Activated naive CD8-positive, alpha-beta T cell (primary cell): Measurements from ENCODE around the gene SLC25A13.

Experiments used
- H3K27ac Mint-ChIP-seq: one replicate; pipeline ENCODE4 v1.8.0; 2021; ENCODE audit warnings: mixed read lengths
- H3K27me3 Mint-ChIP-seq: one replicate; pipeline ENCODE4 v1.8.0; 2021; ENCODE audit warnings: mixed read lengths
- H3K36me3 Mint-ChIP-seq: one replicate; pipeline ENCODE4 v1.8.0; 2021; ENCODE audit warnings: mixed read lengths
- H3K4me1 Mint-ChIP-seq: one replicate; pipeline ENCODE4 v1.8.0; 2021; ENCODE audit warnings: low read depth, mixed read lengths
- H3K4me3 Mint-ChIP-seq: one replicate; pipeline ENCODE4 v1.8.0; 2021; ENCODE audit warnings: mild to moderate bottlenecking, mixed read lengths
- H3K9me3 Mint-ChIP-seq: one replicate; pipeline ENCODE4 v1.8.0; 2021; ENCODE audit warnings: low read depth, mixed read lengths

SLC25A13 gene

GRCh38 chr7:96199421-96199820 lies 122.5 kb downstream of the SLC25A13 start:
- Mint-ChIP-seq H3K4me3 (no peak overlapping the region), H3K4me1 (no peaks in the 10 kb centered on the region), H3K27me3 (no peaks in the 10 kb centered on the region), H3K36me3 (peaks cover 16% of the 10 kb centered on the region), H3K27ac (no peak overlapping the region), H3K9me3 (no peaks in the 10 kb centered on the region)

GRCh38 chr7:96198047-96198636 lies 123.8 kb downstream of the SLC25A13 start:
- Mint-ChIP-seq H3K36me3 (peaks cover 22% of the 10 kb centered on the region), H3K4me3 (no peak overlapping the region), H3K9me3 (no peaks in the 10 kb centered on the region), H3K27ac (no peak overlapping the region), H3K4me1 (no peaks in the 10 kb centered on the region), H3K27me3 (no peaks in the 10 kb centered on the region)

GRCh38 chr7:96196676-96197075 lies 125.2 kb downstream of the SLC25A13 start:
- Mint-ChIP-seq H3K9me3 (no peaks in the 10 kb centered on the region), H3K4me3 (no peak overlapping the region), H3K27ac (no peak overlapping the region), H3K36me3 (peaks cover 20% of the 10 kb centered on the region), H3K4me1 (no peaks in the 10 kb centered on the region), H3K27me3 (no peaks in the 10 kb centered on the region)

GRCh38 chr7:96189129-96189820 lies 132.6 kb downstream of the SLC25A13 start:
- Mint-ChIP-seq H3K4me1 (no peaks in the 10 kb centered on the region), H3K9me3 (no peaks in the 10 kb centered on the region), H3K27ac (no peak overlapping the region), H3K36me3 (peaks cover 26% of the 10 kb centered on the region), H3K27me3 (no peaks in the 10 kb centered on the region), H3K4me3 (no peak overlapping the region)

DNA sequence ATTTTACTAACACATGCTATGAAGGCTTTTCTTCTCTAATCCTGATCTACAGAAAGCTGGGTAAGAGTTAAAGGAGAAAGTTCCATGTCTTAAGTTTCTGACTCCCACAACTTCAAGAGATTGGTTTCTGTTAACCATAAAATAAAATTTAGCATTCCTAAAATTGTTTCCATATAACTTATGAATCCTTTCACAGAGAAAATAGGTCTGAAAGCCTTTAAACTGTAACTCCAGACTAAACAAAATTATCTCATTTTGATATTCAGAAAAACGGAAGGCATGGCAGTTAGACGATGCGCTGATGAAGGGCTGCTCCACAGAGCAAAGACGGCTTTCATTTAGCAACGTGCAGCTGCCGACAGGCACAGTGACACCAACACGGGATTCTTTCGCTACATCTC lies 133.3 kb downstream of the SLC25A13 start:
- Mint-ChIP-seq H3K4me1 (no peaks in the 10 kb centered on the region), H3K27ac (no peak overlapping the region), H3K36me3 (peaks cover 28% of the 10 kb centered on the region), H3K9me3 (no peaks in the 10 kb centered on the region), H3K27me3 (no peaks in the 10 kb centered on the region), H3K4me3 (no peak overlapping the region)

DNA sequence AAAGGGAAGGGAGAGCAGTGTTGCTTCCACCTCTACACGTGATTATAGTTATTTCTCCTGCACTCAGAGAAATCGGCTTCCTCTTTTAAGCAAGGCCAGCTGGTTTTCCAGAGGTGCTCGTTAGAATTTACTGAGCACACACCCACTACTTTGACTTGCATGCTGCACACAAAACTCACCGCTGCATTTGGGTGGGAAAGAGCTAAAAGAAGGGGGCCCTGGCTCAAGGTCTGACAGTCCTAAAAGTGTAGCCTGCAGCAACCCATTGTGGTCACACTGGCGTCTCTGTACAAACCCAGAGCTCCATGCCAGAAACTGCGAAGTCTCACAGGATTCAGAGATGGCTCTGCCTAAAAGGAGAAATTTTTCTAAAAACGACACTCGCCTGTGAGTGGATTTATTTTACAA lies 133.7 kb downstream of the SLC25A13 start:
- no peaks in the 10 kb centered on the region for H3K27me3 Mint-ChIP-seq
- no peak overlapping the region for H3K4me3 Mint-ChIP-seq
- no peak overlapping the region for H3K27ac Mint-ChIP-seq
- no peaks in the 10 kb centered on the region for H3K9me3 Mint-ChIP-seq
- peaks cover 27% of the 10 kb centered on the region for H3K36me3 Mint-ChIP-seq
- H3K4me1 Mint-ChIP-seq, result no peaks in the 10 kb centered on the region

- no peaks in the 10 kb centered on the region for H3K9me3 Mint-ChIP-seq
- H3K4me3 Mint-ChIP-seq, result no peak overlapping the region
- H3K4me1 Mint-ChIP-seq, result no peaks in the 10 kb centered on the region
- H3K27ac Mint-ChIP-seq, result no peak overlapping the region
- no peaks in the 10 kb centered on the region for H3K27me3 Mint-ChIP-seq
- H3K36me3 Mint-ChIP-seq, result peaks cover 29% of the 10 kb centered on the region
Measured at GRCh38 chr7:96187735-96188134, 134.2 kb downstream of the SLC25A13 start.

- Mint-ChIP-seq H3K9me3 (no peaks in the 10 kb centered on the region), H3K27ac (no peak overlapping the region), H3K4me1 (no peaks in the 10 kb centered on the region), H3K27me3 (no peaks in the 10 kb centered on the region), H3K4me3 (no peak overlapping the region), H3K36me3 (peaks cover 24% of the 10 kb centered on the region)
Measured at GRCh38 chr7:96184783-96185182, 137.1 kb downstream of the SLC25A13 start.

GRCh38 chr7:96183163-96183670 lies 138.7 kb downstream of the SLC25A13 start:
- H3K27ac Mint-ChIP-seq, result no peak overlapping the region
- H3K27me3 Mint-ChIP-seq, result no peaks in the 10 kb centered on the region
- H3K9me3 Mint-ChIP-seq, result no peaks in the 10 kb centered on the region
- peaks cover 21% of the 10 kb centered on the region for H3K36me3 Mint-ChIP-seq
- H3K4me1 Mint-ChIP-seq, result no peaks in the 10 kb centered on the region
- H3K4me3 Mint-ChIP-seq, result no peak overlapping the region

DNA sequence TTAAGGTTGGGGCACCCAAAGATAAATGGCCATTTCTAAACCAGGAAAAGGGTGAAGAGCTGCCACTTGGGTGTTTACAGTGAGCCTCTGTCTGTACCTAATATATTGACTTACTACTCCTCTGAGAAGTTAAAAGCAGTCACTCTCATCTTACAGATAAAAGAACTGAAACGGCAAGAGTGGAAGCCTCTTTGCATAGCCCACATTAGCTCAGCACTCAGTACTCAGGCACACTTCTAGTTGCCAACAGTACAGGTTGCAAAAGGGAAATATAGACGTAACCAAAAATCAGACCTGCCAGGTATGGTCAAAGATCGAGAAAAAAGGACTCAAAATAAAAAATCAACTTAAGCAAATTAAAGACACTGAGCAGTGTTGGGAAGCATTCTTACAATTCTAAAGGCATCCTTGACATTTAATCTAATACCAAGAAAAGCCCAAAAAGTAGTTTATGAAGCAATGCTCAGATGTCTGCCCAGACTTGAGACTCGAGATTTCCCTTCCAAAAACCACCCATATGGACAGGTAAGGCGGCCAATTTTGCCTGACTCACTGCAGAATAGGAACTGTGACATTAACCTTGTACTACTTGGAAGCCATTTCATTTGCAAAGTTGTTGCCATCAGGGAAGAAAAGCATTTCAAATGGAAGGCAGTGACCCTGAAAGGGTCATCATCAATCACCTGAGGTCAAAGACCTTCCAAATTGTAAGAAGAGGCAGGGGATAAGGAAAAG lies 139.3 kb downstream of the SLC25A13 start:
- H3K9me3 Mint-ChIP-seq, result no peaks in the 10 kb centered on the region
- peaks cover 22% of the 10 kb centered on the region for H3K36me3 Mint-ChIP-seq
- no peak overlapping the region for H3K27ac Mint-ChIP-seq
- H3K4me1 Mint-ChIP-seq, result no peaks in the 10 kb centered on the region
- no peaks in the 10 kb centered on the region for H3K27me3 Mint-ChIP-seq
- no peak overlapping the region for H3K4me3 Mint-ChIP-seq

DNA sequence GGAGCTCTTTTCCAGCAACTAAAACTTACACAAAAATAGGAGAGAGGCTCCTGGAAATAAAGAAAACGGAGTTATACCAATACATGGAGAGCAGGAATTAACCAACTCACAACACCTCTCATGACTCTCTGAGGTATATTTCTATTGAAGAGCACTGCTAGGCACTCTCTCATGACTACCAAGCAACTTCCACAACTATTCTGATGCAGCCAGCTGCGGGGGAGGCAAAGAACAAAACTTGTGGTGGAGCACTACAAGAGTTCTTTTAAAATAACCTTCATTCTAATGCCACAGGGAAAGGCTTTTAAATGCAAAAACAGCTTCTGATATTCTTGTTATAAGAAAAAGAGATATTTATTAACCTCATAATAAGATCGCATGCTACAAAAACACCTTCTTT lies 140.7 kb downstream of the SLC25A13 start:
- Mint-ChIP-seq H3K4me3 (no peak overlapping the region), H3K9me3 (no peaks in the 10 kb centered on the region), H3K27ac (no peak overlapping the region), H3K27me3 (no peaks in the 10 kb centered on the region), H3K36me3 (peaks cover 24% of the 10 kb centered on the region), H3K4me1 (no peaks in the 10 kb centered on the region)

GRCh38 chr7:96179837-96180236 lies 142.1 kb downstream of the SLC25A13 start:
- no peak overlapping the region for H3K27ac Mint-ChIP-seq
- H3K36me3 Mint-ChIP-seq, result peaks cover 25% of the 10 kb centered on the region

DNA sequence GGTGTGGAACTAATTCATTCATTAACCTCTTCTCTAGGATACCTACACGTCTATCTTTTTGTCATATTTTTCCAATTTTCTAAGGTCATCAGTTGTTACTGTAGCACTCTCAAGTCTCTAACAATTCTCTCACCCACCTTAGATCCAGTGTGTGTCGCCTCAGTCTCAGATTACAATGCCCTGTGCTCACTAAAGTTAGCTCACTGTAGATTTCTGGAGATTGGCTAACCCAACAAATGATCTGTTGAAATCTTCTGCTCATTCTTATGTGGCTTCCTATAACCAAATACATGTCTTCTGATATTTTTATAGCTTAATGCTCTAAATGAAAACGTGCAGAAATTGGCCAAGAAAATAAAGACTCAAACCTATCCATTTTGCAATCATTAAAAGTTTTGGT lies 142.6 kb downstream of the SLC25A13 start:
- H3K27ac Mint-ChIP-seq, result no peak overlapping the region
- no peaks in the 10 kb centered on the region for H3K9me3 Mint-ChIP-seq
- peaks cover 24% of the 10 kb centered on the region for H3K36me3 Mint-ChIP-seq
- no peak overlapping the region for H3K4me3 Mint-ChIP-seq
- H3K4me1 Mint-ChIP-seq, result no peaks in the 10 kb centered on the region
- no peaks in the 10 kb centered on the region for H3K27me3 Mint-ChIP-seq

More at GRCh38 chr7:96179837-96180236, 142.1 kb downstream of the SLC25A13 start:
- H3K4me1 Mint-ChIP-seq, result no peaks in the 10 kb centered on the region
- H3K4me3 Mint-ChIP-seq, result no peak overlapping the region
- H3K9me3 Mint-ChIP-seq, result no peaks in the 10 kb centered on the region
- no peaks in the 10 kb centered on the region for H3K27me3 Mint-ChIP-seq

DNA sequence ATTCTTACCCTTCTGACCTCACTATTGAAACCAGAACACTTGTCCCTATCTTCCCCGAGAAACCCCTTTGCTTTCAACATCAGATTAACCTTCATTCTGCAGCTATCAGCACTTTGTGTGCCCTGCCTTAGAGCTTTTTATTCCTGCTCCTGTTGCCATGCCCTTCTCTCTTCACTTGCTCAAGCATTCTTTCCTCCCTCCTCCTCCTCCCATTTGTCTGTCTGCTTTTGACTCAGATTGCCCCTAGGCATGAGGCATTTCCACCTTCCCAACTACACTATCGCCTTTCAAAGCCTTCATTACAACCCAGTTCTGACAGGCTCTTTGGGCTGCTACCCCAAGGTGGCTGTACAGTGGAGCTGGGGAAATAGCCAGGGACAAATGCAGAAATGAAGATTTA lies 143.3 kb downstream of the SLC25A13 start:
- no peaks in the 10 kb centered on the region for H3K9me3 Mint-ChIP-seq

GRCh38 chr7:96177353-96177752 lies 144.5 kb downstream of the SLC25A13 start:
- Mint-ChIP-seq H3K4me1 (no peaks in the 10 kb centered on the region), H3K9me3 (no peaks in the 10 kb centered on the region), H3K36me3 (peaks cover 17% of the 10 kb centered on the region), H3K27me3 (no peaks in the 10 kb centered on the region), H3K27ac (no peak overlapping the region), H3K4me3 (no peak overlapping the region)

More for the DNA sequence above, 143.3 kb downstream of the SLC25A13 start:
- no peak overlapping the region for H3K4me3 Mint-ChIP-seq
- no peaks in the 10 kb centered on the region for H3K27me3 Mint-ChIP-seq
- H3K27ac Mint-ChIP-seq, result no peak overlapping the region
- peaks cover 21% of the 10 kb centered on the region for H3K36me3 Mint-ChIP-seq
- H3K4me1 Mint-ChIP-seq, result no peaks in the 10 kb centered on the region
